H1 (cell line): ENCODE data around the gene RPL37. TPM values are rescaled to one million over a fixed set of nuclear protein-coding genes. Genes with fewer than 3 reads are reported as not detected.

Experiments
- ATF3 ChIP-seq: IDR thresholded peaks from 2 replicates; pipeline ENCODE4 v1.6.1; 2011; ENCODE audit warnings: low read depth, mild to moderate bottlenecking, low read length; ENCODE audit not compliant: insufficient read depth
- CBX8 ChIP-seq: fragments of 300-800, 300-1000 bp; sonication (generic); IDR thresholded peaks from 2 replicates; pipeline ENCODE4 v1.7.1; 2016; ENCODE audit warnings: low read depth, low read length, borderline replicate concordance
- CHD1 ChIP-seq: IDR thresholded peaks from 2 replicates; pipeline ENCODE4 v1.6.1; 2012; ENCODE audit warnings: low read depth, low read length, improper control_type of control experiment
- CHD2 ChIP-seq: IDR thresholded peaks from 2 replicates; pipeline ENCODE4 v1.6.1; 2012; ENCODE audit warnings: low read length, improper control_type of control experiment
- CTBP2 ChIP-seq: IDR thresholded peaks from 2 replicates; pipeline ENCODE4 v1.7.0; 2011; ENCODE audit warnings: borderline replicate concordance, mild to moderate bottlenecking, moderate library complexity, mixed read lengths, low read length; ENCODE audit not compliant: insufficient read depth, insufficient read length
- FOSL1 ChIP-seq: IDR thresholded peaks from 2 replicates; pipeline ENCODE4 v1.6.1; 2011; ENCODE audit warnings: mild to moderate bottlenecking, low read depth, low read length, moderate library complexity; ENCODE audit not compliant: insufficient read depth
- GABPA ChIP-seq: IDR thresholded peaks from 2 replicates; pipeline ENCODE4 v1.6.1; 2011; ENCODE audit warnings: mild to moderate bottlenecking, low read length, moderate library complexity, borderline replicate concordance; ENCODE audit not compliant: insufficient read depth
- HDAC2 ChIP-seq, 2 experiments: fragments of 300-600 bp in 1 of 2; sonication (generic) in 1 of 2; IDR thresholded peaks; 2 replicates each; pipeline ENCODE4 v1.6.1; 2011 to 2012; ENCODE audit warnings: low read depth in 2 of 2, low read length in 2 of 2, mild to moderate bottlenecking in 2 of 2, moderate library complexity in 2 of 2, borderline replicate concordance in 1 of 2, inconsistent platforms in 1 of 2
- KDM4A ChIP-seq: IDR thresholded peaks from one replicate; pipeline ENCODE4 v1.7.1; 2012; ENCODE audit warnings: low read depth, mild to moderate bottlenecking, moderate library complexity, low read length, inconsistent platforms; ENCODE audit not compliant: severe bottlenecking
- RXRA ChIP-seq: IDR thresholded peaks from 2 replicates; pipeline ENCODE4 v1.6.1; 2011; ENCODE audit warnings: low read depth, mild to moderate bottlenecking, low read length, moderate library complexity; ENCODE audit not compliant: insufficient read depth
- TAF7 ChIP-seq: optimal IDR thresholded peaks from 2 replicates; pipeline ENCODE3; 2011; ENCODE audit warnings: low read depth, mild to moderate bottlenecking, inconsistent platforms, low read length, moderate library complexity, borderline replicate concordance
- TBP ChIP-seq: IDR thresholded peaks from 2 replicates; pipeline ENCODE4 v1.6.1; 2011; ENCODE audit warnings: low read depth, low read length, improper control_type of control experiment
- TCF12 ChIP-seq: IDR thresholded peaks from 2 replicates; pipeline ENCODE4 v1.6.1; 2011; ENCODE audit warnings: low read depth, mild to moderate bottlenecking, low read length
- YY1 ChIP-seq: IDR thresholded peaks from 2 replicates; pipeline ENCODE4 v1.6.1; 2011; ENCODE audit warnings: low read depth, mild to moderate bottlenecking, low read length
- polyA plus RNA-seq, 7 experiments: library from polyadenylated mRNA; depleted of rRNA in 3 of 7; stranded (reverse) in 5 of 7; unstranded in 2 of 7; fragments of >200 nt in 5 of 7; fragments of 200-250 nt in 2 of 7; gene quantifications; 1 replicate in 5 of 7; 2 replicates in 1 of 7; 4 replicates in 1 of 7; pipeline versions ENCODE4 v1.2.1 to v1.2.3, GENCODE V29; 2011 to 2013; ENCODE audit warnings: missing spikeins in 2 of 7, mixed read lengths in 2 of 7
- total RNA-seq: library from RNA; stranded (reverse); fragmentation: NEBNext Ultra II Directional; extraction: Animal tissue kit (Norgen Biotek cat#: 25700); gene quantifications from 2 replicates; pipeline ENCODE4 v1.2.1, GENCODE V29; 2021
- TF ChIP-seq, protein P1 (sequence below): IDR thresholded peaks from 2 replicates; pipeline ENCODE4 v1.6.1; 2012; ENCODE audit warnings: low read length, inconsistent platforms

Gene RPL37
- total and polyA plus RNA-seq, 2 of the 8 experiments (the other 6 are each of a cell fraction or from before 2014, with no cell fraction given): 467 to 1,534 TPM

DNA sequence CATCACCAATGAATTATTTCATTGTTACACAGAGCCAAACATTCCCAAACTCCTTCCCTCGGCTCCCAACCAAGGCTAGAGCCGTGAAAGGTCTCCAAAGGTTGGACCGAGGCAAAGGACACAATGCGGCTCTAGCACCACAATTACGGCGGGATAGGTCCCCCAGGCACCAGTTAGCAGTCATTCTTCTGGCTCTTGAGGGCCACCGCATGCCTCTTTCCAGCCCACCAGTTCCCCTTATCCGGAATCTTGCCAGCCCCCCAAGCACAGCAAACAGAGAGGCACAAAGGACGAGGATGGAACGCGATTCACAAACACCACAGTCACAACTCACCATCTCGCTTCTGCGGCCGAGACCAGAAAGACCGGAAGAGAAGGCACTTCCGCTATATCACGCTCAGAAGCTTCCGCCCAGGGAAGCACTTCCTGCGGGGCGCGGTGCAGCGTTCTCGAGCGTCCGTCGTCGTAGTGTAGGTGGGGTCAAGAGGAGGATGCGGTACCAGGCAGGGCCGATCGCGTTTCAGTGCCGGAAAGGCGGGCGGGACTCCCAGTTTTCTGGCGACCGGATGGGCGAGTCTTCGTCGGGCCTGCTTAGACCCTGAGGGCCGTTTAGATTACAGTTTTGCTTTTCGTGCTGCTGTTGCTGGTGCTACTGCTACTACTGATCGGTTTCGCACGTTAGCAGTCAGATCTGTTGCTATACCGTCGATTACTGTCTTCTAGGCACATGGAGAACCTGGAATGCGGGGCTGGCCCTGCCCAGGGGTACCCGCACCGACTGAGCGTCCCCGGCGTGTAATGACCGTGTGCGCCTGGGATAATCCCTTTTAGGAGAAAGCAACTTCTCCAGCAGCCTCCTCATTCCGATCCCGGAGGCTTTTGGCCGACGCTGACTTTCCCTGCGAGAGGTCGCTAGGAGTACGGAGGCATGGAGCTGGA is at the start of gene RPL37 (continued):
- TF ChIP-seq TBP (peak; percentile 98), HDAC2 (IDR thresholded peaks at IDR 0.05; ENCODE audit: borderline replicate concordance in 1 of 2, low read depth in 2 of 2, low read length in 2 of 2) (no peak), KDM4A (peak; percentile 19), TAF7 (peak; percentile 96), ATF3 (no peak), FOSL1 (no peak), CHD1 (no peak), TCF12 (no peak), CBX8 (no peak), YY1 (peak; percentile 53), RXRA (no peak), CHD2 (peak; percentile 81), CTBP2 (no peak), GABPA (peak; percentile 98)
- TF ChIP-seq, protein P1, sequence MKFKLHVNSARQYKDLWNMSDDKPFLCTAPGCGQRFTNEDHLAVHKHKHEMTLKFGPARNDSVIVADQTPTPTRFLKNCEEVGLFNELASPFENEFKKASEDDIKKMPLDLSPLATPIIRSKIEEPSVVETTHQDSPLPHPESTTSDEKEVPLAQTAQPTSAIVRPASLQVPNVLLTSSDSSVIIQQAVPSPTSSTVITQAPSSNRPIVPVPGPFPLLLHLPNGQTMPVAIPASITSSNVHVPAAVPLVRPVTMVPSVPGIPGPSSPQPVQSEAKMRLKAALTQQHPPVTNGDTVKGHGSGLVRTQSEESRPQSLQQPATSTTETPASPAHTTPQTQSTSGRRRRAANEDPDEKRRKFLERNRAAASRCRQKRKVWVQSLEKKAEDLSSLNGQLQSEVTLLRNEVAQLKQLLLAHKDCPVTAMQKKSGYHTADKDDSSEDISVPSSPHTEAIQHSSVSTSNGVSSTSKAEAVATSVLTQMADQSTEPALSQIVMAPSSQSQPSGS: peak; percentile 36; the same call in 1 of the 2 replicates
